KG1 (cell line): ENCODE measurements around the gene C3orf18.

Experiments
- DNase-seq: peaks from one replicate; lab custom pipeline; 2025; lab: John Stamatoyannopoulos, UW

Gene C3orf18

GRCh38 chr3:50580683-50581458 is 13.3 kb upstream of the C3orf18 start:
- no peak for DNase-seq

DNA sequence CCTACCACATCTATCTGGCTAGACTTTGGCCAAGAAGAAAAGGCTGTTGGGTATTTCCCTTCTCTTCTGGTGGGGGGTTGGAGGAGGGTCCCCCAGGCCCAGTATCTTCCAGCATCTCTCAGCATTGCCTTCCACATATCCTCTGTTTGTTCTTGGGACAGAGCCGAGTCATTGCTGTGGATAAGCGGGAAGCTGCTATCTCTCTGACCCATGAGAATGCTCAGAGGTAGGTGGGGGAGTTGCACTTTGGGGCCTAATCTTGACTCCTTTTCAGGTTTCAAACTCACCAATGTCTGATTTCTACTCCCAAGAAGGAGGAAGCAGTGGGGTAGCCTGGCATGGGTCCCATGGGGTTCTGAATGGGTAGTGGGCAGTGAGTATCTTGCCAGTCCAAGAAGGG is 9.8 kb upstream of the C3orf18 start:
- no peak for DNase-seq

DNA sequence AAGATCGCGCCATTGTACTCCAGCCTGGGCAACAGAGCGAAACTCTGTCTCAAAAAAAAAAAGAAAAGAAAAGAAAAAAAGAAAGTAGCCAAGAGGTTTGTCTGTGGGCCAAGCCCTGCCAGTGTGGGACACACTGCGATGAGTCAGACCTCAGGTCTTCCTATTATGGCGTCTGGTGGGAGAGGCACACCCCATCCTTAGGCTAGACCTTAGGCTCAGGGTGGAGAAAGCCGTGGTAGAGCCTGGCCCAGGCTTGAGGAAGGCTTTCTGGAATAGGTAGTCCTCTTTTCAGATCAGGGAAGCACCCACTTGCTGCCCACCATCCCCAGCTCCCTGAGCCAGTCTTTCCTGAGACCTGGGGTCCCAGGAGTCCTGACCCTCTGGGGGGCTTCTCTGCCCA is 7.8 kb upstream of the C3orf18 start:
- DNase-seq, result no peak

DNA sequence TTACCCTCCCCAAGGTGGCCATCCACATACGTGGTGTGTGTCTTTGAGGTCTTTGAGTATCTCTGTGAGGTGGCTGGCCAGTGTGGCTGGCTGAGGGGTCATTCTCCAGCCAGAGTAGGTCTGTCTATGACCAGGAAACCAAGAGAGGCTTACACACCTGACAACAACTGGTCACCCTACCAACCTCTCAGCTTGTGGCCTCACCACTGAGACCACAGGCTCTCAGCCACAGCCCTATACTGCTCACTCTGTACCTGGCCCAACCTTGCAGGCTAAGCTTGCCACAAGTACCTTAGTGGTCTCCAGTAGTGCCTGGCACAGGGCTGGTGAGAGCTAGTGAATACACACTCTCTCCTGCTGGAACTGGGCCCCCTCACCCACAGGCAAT is 6.9 kb upstream of the C3orf18 start:
- no peak for DNase-seq

DNA sequence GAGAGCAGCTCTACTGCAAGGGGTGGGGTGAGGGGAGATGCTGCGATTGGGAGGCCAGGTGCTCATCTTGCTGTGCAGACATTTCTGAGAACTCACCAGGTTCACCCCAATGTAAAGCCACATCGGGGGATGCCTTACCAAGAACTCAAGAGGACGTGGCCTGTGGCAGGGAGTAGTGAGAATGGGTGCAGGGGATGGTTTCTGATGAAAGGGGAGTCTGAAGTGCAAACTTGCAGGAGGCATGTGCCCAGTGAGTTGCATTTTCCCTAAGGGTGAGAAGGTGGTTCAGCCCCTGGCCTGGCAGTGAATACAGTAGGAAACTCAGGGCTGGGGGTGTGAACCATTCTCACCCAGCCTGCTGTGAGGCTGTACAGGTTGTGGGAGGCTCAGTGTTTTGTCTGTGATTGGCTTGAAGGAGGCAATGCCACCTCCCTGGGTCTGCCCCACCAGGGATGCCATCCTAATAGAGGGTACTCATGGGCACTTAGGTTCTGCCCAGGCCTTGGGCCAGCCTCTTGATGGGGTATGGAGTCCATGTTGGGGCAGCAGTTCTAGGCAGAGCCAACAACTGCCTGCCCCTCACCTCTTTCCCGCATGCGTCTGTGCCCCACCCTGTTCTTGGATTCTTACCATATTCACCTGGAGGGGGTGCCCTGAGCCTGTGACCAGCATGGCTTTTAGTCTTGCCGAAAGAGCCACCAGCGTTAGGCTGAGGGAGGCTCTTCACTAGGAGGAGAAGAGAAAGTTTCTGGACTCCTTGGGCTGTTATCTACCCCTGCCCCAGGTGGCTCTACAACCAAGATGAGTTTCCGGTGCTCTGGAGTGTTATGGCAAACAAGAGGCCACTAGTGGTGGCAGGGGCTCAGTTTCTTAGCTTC is 6.3 kb upstream of the C3orf18 start:
- no peak for DNase-seq

DNA sequence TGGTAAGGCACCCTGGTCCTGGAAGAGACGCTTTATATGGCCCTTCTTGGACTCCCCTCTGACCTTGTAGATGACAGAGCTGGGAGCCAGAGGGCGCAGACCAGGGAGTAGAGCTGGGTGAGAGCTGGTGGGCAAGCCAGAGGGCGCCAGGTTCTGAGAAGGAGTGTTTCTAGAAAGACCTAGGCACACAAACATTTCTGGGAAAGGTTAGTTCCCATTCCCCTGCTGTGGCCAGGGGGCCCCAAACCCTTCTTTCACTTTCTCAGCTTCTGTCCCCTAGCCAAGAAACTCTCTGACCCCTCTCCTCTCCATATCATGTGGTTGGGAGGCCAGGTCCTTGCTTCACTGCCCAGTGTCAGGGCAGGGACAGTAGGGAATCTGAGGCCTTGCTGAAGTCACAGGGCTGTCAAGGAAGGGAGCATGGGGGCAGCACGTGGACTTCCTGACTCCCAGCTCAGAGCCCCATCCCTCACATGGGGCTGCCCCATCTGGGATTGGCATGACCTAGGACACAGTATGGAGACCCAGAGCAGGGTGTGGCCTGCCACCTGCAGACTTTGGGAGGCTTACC is 5.3 kb upstream of the C3orf18 start:
- DNase-seq, result no peak

DNA sequence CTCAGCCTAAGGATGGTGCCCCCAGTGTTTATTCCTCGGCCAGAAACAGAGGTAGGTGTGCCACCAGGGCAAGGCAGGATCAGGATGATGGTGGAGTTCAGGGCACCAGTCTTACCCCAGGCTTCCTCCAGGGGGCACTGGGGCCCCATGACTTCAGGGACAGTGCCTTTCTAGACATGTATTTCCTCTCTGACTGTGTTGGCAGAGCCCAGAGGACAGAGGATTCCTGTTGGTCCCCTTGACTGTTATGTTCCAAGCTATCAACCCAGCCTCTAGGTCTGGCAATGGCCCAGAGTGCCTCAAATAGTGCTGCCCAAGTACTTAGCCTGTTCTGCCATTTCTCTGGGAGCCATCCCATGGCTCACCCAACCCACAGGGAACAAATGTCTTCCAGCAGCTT is 4.6 kb upstream of the C3orf18 start:
- peak; percentile 22 for DNase-seq

DNA sequence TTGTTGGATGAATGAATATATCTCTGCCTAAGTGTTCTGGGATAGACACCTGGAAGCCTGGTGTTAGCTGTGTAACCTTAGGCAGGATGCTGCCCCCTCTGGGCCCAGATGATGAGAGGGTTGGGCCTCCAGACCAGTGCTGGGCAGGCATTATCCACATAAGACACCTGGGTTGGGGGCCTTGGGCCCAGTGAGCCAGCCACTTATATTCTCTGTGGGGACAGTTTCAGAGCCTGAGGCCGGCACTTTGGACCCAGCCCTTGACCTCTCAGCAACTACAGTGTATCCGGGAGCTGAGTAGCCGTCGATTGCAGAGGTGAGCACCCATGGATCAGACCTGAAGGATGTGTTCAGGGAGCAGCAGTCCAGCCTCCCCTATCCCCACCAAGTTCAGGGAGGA is 3.9 kb upstream of the C3orf18 start:
- DNase-seq, result no peak

- DNase-seq, result no peak
Observed at GRCh38 chr3:50570508-50571279, 3.1 kb upstream of the C3orf18 start.

DNA sequence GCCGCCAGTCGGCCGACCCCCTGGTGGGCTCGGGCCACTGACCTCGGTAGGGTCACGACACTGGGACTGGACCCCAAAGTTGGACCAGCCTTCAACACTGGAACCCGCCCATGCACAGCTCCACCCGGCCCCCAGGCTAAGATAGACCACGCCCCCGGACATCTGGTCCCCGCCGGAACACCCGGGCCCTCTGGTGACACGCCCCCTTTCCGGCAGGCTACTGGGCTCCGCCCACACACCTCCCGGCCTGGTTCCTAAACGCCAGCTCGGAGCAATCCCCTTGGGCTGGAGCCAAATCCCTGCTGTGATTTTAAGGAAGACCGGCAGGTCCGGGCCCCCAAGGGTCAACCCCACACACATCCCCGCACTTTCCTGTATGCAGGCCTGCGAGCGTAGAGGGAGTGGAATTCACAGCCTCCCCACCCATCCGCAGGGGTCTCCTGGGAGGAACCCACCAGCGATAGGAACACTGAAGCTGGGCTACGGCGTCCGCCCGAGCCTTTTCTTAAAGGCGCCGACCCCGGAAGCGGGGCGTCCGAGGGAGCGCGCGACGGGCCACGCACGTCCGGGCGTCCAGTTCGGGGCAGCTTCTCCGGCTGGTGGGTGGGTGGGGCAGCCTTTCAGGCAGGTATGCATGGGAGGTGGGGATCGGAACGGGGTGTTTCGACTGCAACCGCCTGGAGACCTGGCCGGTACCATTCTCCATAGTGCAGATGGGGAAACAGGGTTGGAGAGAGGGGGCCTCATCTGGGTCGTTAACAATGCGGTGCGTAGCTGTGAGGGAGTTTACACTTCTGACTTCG is 1.6 kb upstream of the C3orf18 start, which contains the start of gene HEMK1:
HEMK1 (plus strand) TSS at position 576 of the 803 bp plus-strand sequence. CDS start 1,583 bp downstream, outside the sequence.
- DNase-seq, result peak; percentile 89

GRCh38 chr3:50567011-50567385 is 549 bp downstream of the C3orf18 start:
- no peak for DNase-seq

- no peak for DNase-seq
Observed at GRCh38 chr3:50564321-50564720, 3.2 kb downstream of the C3orf18 start.

DNA sequence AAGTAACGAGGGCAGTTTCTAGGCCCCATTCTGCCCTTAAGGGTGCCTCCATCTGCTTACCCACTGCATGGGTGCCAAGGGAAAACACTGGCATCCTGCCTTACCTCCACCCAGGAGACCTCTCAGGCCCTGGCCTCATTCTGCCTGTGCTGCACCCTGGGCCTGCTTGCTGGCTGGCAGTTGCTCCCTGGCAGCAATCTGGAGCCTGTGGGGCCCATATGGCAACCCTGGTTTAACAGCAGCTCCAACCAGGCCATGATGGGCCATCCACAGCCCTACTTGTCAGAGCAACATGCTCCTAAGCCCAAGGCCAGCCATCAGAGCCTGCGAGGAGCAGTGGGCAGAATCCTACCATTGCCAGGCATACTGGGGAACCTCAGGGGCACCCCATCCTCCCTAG is 3.7 kb downstream of the C3orf18 start:
- no peak for DNase-seq

- DNase-seq, result no peak
Observed at GRCh38 chr3:50562861-50563260, 4.7 kb downstream of the C3orf18 start.

GRCh38 chr3:50559702-50560101 is 7.8 kb downstream of the C3orf18 start:
- DNase-seq, result no peak

GRCh38 chr3:50557915-50558314 is 9.6 kb downstream of the C3orf18 start:
- no peak for DNase-seq

- no peak for DNase-seq
Observed at GRCh38 chr3:50557106-50557505, 10.4 kb downstream of the C3orf18 start.

DNA sequence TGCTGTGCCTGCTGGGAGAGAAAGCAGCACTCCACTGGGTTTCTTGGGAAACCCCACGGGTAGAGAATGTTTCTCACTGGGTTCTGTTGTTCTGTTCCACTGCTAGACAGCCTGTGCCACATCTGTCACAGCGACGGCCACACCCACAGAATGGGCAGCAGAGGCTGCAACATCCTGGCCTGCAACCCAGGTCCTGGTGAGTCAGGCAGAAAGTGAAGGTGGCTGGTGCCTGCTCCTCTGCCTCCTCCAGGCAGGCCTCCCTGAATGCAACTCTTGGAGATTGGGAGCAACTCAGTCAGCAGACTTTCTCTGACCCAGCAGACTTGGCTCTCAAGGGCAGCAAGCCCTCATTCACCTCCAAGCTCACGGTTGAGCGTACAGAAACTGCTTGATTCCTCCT is 13.0 kb downstream of the C3orf18 start:
- no peak for DNase-seq

- DNase-seq, result no peak
Observed at GRCh38 chr3:50552598-50552997, 14.9 kb downstream of the C3orf18 start.

- DNase-seq, result no peak
Observed at GRCh38 chr3:50551681-50552435, 15.7 kb downstream of the C3orf18 start.
